ENCODE data around the gene PRELID3B. TPM values are rescaled to one million over a fixed set of nuclear protein-coding genes. Genes with fewer than 3 reads are reported as not detected.

The PRELID3B gene
- total RNA-seq, 1 donor from 2014 or later: 78.8 TPM

DNA sequence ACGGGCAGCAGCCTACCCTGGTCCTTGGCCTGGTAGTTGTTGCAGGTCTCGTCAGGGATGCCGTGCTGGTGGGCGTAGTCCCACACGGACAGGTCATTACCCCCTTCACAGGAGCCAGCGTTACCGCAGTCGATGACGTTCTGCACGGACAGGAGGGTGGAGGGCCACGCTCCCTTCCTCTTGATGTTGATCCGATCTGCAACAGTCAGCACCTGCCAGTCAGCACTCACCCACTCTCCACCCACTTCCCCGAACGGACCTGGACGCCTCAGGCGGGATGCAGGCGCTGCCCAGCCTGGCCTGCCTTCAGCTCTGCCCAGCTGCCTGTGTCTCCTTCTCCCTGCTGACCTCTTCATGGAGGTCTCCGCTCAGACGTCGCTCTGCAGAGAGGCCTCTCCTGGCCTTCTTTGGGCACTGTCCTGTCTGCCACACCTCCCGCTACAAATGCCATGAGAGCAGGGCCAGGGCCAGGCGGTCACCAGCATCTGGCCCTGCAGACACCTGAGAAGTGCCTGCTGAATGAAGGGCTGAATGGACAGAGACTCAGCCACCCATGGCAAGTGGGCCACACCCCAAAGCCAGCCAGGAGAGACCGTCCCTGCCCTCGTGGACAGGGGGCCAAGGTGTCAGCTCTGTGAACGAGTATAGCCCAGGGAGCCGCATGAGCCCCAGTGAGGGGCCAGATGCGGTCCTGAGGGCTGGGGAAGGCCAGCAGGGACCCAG is 41.0 kb downstream of the PRELID3B start:
- Histone ChIP-seq H3K27ac (no peak overlapping the region), H4K20me1 (ENCODE audit: low read depth) (peaks cover 6% of the 10 kb centered on the region), H3K79me2 (ENCODE audit: low read depth) (no peaks in the 10 kb centered on the region), H3K36me3 (no peaks in the 10 kb centered on the region), H3K4me2 (no peak overlapping the region), H3K4me3 (no peak overlapping the region), H3K9ac (no peak overlapping the region), H3K4me1 (peaks cover 2% of the 10 kb centered on the region), H3F3A (ENCODE audit: low read depth) (peaks cover 5% of the 10 kb centered on the region), H3K27me3 (no peaks in the 10 kb centered on the region), H3K9me3 (ENCODE audit: low read depth) (no peaks in the 10 kb centered on the region), H2AFZ (replicated peaks) (no peak overlapping the region)
- H3K27me3 Mint-ChIP-seq (ENCODE audit: insufficient read depth, low read depth): peaks cover 11% of the 10 kb centered on the region
- TF ChIP-seq EZH2 (IDR thresholded peaks at IDR 0.05) (no peak), EZH2phosphoT487 (IDR thresholded peaks at IDR 0.05) (no peak)
- TF ChIP-seq, protein P1, sequence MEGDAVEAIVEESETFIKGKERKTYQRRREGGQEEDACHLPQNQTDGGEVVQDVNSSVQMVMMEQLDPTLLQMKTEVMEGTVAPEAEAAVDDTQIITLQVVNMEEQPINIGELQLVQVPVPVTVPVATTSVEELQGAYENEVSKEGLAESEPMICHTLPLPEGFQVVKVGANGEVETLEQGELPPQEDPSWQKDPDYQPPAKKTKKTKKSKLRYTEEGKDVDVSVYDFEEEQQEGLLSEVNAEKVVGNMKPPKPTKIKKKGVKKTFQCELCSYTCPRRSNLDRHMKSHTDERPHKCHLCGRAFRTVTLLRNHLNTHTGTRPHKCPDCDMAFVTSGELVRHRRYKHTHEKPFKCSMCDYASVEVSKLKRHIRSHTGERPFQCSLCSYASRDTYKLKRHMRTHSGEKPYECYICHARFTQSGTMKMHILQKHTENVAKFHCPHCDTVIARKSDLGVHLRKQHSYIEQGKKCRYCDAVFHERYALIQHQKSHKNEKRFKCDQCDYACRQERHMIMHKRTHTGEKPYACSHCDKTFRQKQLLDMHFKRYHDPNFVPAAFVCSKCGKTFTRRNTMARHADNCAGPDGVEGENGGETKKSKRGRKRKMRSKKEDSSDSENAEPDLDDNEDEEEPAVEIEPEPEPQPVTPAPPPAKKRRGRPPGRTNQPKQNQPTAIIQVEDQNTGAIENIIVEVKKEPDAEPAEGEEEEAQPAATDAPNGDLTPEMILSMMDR (IDR thresholded peaks at IDR 0.05): no peak
- H3K27ac Mint-ChIP-seq: no peak overlapping the region
- no peak overlapping the region for H3K4me3 Mint-ChIP-seq
- peaks cover 15% of the 10 kb centered on the region for H3K36me3 Mint-ChIP-seq
- H3K9me3 Mint-ChIP-seq: no peaks in the 10 kb centered on the region
- no peak for DNase-seq (ENCODE audit: low spot score)
- H3K4me1 Mint-ChIP-seq: peaks cover 17% of the 10 kb centered on the region

DNA sequence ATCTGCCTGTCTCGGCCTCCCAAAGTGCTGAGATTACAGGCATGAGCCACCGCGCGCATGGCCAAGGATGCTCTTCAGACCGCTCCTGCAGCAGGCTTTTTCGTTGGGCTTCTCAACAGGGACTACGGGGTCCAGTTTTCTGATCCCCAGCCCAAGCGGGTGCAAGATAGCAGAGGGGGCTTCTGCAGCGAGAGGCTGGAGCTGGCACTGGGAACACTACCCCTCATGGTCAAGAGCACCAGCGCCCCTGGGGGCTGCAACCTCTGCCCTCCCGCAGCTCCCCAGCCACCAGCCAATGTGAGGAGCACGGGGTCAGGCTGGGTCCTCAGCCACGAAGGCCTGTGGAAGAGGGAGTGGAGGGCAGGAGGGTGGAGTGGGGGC is 41.5 kb downstream of the PRELID3B start:
- no peaks in the 10 kb centered on the region for H3K4me1 ChIP-seq
- no peak overlapping the region for H3K9ac ChIP-seq
- no peaks in the 10 kb centered on the region for H3K79me2 ChIP-seq (ENCODE audit: low read depth)
- Mint-ChIP-seq H3K4me1 (peaks cover 17% of the 10 kb centered on the region), H3K27ac (no peak overlapping the region), H3K27me3 (ENCODE audit: insufficient read depth, low read depth) (peaks cover 11% of the 10 kb centered on the region), H3K9me3 (no peaks in the 10 kb centered on the region), H3K4me3 (no peak overlapping the region), H3K36me3 (peaks cover 17% of the 10 kb centered on the region)
- DNase-seq (ENCODE audit: low spot score): no peak
- no peaks in the 10 kb centered on the region for H3K27me3 ChIP-seq
- no peak overlapping the region for H3K27ac ChIP-seq
- TF ChIP-seq, protein P1 (IDR thresholded peaks at IDR 0.05): no peak
- no peak for TF ChIP-seq EZH2 (IDR thresholded peaks at IDR 0.05)
- TF ChIP-seq EZH2phosphoT487 (IDR thresholded peaks at IDR 0.05): no peak
- no peak overlapping the region for H3K4me2 ChIP-seq
- H3K9me3 ChIP-seq (ENCODE audit: low read depth): no peaks in the 10 kb centered on the region
- no peaks in the 10 kb centered on the region for H3K36me3 ChIP-seq
- H3F3A ChIP-seq (ENCODE audit: low read depth): peaks cover 5% of the 10 kb centered on the region
- H3K4me3 ChIP-seq: no peak overlapping the region
- peaks cover 6% of the 10 kb centered on the region for H4K20me1 ChIP-seq (ENCODE audit: low read depth)
- H2AFZ ChIP-seq (replicated peaks): no peak overlapping the region

DNA sequence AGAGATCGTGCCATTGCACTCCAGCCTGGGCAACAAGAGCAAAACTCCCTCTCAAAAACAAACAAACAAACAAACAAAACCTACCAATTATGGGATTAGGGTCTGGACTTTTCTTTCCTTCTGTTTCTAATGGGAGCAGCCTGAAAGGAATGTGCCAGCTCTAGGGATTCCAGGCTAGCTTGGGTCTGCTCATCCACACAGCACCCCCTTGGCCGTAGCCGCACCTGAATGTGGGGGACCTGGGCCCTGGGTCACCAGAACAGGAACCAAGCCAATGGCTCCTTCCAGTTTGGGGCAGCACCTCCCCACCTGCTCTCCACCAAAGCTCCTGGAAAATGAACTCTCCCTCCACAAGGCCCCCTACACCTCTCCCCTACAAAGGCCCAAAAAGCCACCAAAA is 42.3 kb downstream of the PRELID3B start:
- H3K36me3 ChIP-seq: no peaks in the 10 kb centered on the region
- H3K9me3 ChIP-seq (ENCODE audit: low read depth): no peaks in the 10 kb centered on the region
- no peak overlapping the region for H2AFZ ChIP-seq (replicated peaks)
- no peak overlapping the region for H3K9ac ChIP-seq
- TF ChIP-seq EZH2 (IDR thresholded peaks at IDR 0.05) (no peak), EZH2phosphoT487 (IDR thresholded peaks at IDR 0.05) (no peak)
- TF ChIP-seq, protein P1 (IDR thresholded peaks at IDR 0.05): no peak
- H3K79me2 ChIP-seq (ENCODE audit: low read depth): no peaks in the 10 kb centered on the region
- no peaks in the 10 kb centered on the region for H3K4me1 ChIP-seq
- Mint-ChIP-seq H3K27ac (no peak overlapping the region), H3K4me1 (peaks cover 17% of the 10 kb centered on the region), H3K27me3 (ENCODE audit: insufficient read depth, low read depth) (peaks cover 11% of the 10 kb centered on the region), H3K36me3 (peaks cover 23% of the 10 kb centered on the region), H3K4me3 (no peak overlapping the region), H3K9me3 (no peaks in the 10 kb centered on the region)
- no peak for DNase-seq (ENCODE audit: low spot score)
- no peaks in the 10 kb centered on the region for H3K27me3 ChIP-seq
- no peak overlapping the region for H3K27ac ChIP-seq
- no peak overlapping the region for H3K4me2 ChIP-seq
- H4K20me1 ChIP-seq (ENCODE audit: low read depth): peaks cover 6% of the 10 kb centered on the region
- peaks cover 5% of the 10 kb centered on the region for H3F3A ChIP-seq (ENCODE audit: low read depth)
- H3K4me3 ChIP-seq: no peak overlapping the region

Measured in neural progenitor cell (in vitro differentiated cells).